GM18951 (cell line): ENCODE measurements around the gene BTK.

ENCODE experiments used
- POLR2A ChIP-seq: IDR thresholded peaks from 4 replicates; pipeline ENCODE4 v1.6.1; 2011; ENCODE audit warnings: mild to moderate bottlenecking; ENCODE audit not compliant: insufficient read length, insufficient read depth; ENCODE audit errors: extremely low read depth
- in situ Hi-C: fragments of 300-500 bp; cut with MboI; formaldehyde crosslinking; loops from one replicate; pipeline ENCODE4 v1.12.0; 2022; ENCODE audit warnings: low sequenced_read_pairs, mixed read lengths, inconsistent platforms; ENCODE audit not compliant: unreplicated experiment

The BTK gene

DNA sequence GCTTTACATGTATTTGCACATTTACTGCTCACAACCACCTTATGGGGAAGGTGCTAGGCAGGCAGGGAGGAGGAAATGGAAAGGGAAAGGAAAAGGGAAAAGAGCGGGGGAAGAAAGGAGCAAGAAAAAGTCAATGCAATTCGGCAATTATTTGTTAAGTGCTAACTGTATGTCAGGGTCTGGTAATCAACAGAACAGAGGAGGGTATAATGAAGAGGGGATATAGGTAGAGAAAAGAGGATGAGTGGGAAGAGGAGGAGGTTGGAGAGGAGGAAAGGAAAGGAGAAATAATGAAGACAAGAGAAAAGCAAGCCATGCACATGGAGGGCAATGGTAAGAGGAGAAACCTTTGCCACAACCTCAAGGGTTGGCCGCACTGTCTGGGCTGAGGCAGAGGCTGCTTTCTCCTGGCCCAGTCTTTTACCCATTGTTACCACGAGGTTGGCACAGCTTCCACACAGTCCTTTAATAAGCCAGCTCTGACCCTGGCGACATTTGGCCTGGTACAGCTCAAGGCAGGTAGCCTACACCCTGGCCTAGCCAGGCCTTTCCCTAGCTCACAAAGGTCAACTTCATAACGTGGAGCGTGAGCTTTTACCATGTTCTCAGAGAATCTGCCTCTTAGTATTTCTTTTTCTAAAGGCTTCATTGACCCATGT lies 836 bp downstream of the BTK start:
- TF ChIP-seq POLR2A = no peak
- in situ Hi-C loops = no loop called here

DNA sequence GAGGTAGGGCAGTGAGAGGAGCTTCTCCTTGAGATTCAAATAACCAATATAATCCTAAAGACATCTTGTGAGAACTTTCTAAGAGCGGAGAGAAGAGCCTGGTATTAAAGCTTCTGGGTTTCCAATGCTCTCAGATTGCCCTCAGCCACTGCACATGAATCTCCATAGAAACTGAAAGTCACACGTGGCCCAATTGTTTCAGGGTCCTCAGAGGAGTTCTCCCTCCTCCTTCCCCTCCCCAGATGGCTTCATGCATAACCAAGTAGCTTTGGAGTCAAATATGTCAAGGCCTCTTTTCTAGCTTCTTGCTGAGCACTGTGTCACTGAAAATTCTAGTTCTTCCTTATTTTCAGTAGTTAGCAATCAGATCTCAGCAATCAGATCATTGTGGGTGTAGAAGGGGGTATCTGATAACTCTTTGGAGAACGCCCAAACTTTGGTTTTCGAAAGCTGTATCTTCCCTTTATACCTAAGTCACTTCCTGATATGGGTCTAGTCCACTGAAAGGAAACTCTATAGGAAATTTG lies 2.2 kb downstream of the BTK start:
- peak; percentile 31 for TF ChIP-seq POLR2A
- in situ Hi-C loops = no loop called here

- in situ Hi-C loops = no loop called here
- TF ChIP-seq POLR2A = no peak
Measured at GRCh38 chrX:101377547-101377946, 8.4 kb downstream of the BTK start.

DNA sequence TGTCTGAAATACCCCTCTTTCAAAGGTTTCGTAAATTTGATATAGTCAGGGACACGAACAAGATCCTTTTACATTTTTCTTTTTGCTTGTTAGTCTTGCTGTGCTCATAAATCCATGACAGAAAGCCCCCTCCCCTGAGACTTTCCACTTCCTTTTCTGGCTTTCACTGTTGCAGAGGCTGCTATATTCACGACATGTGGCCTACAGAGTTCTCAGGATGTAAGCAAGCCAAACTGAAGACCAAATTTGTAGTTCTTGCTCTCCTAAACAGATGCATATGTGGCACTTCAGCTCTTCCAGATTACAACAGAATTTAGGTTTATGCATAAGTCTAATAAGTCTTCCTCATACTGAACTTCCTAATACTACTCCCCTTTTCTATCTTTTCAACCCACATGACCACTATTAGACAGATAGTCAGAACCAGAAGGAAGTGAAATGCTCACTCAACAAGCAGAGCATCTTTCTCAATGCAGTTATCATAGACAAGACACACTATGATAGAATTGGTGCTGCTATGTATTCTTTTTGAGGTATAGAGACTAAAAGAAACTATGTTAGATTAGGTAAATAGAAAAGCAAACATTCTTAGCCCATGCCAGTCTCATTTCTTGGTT lies 15.0 kb downstream of the BTK start:
- in situ Hi-C loops = no loop called here
- TF ChIP-seq POLR2A = no peak

GRCh38 chrX:101369687-101370086 lies 16.3 kb downstream of the BTK start:
- in situ Hi-C loops = no loop called here
- TF ChIP-seq POLR2A = no peak

DNA sequence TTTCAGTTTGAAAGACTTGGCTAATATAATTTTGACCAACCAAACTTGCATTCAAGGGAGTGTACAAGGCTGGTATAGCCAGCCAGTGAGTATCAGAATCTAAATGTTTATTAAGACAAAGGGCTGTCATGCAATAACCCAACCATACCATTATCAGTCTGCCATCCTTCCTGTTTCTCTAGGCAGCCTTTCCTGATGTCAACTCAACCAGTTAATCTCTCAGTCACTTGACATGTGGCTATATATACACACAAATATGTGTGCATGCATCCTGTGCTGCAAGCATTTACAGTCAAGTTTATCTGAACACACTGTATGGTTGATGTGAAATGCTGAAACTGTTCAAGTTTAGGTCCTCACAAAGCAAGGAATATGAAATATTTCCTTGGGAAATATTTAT lies 17.2 kb downstream of the BTK start:
- no peak for TF ChIP-seq POLR2A
- in situ Hi-C loops = no loop called here

GRCh38 chrX:101365301-101365795 lies 20.6 kb downstream of the BTK start:
- TF ChIP-seq POLR2A = no peak
- in situ Hi-C loops = no loop called here

DNA sequence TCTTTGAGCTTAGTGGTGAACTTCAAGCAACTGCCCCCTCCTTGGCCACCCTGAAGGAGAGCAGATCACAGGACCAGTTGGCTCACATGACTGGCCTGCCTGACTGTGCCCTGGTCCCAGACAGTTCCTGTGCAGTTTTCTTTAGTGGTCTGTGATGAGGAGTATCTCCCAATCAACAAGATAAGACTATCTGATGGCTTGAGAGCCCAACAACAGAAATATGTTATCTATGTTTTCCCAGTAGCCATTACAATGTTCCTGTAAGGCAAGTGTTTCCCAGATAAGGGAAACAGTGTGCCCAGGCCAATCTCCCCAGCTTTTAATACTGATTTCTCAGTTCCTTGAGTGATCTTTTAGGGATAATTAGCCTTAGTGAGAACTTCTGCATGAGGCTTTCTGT lies 23.2 kb downstream of the BTK start:
- in situ Hi-C loops = no loop called here
- TF ChIP-seq POLR2A = no peak

DNA sequence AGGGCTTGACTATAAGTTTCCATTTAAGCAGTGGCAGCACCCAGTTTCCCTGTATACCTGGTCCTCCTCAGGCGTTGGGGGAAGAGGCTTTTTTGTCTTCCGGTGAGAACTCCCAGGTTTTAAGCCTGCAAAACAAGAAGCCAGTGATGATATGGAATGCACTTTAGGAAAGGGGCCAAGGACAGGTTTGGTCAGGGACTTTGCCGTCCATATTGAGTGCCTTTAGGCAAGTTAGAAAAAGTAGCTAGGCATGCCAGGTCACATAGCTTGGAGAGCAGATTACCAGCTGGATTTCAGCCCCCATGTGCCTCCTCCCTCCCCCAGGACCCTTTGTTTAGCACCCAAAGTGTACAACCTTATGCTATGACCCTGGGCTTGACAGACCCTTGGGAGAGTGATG lies 23.9 kb downstream of the BTK start:
- TF ChIP-seq POLR2A = no peak
- in situ Hi-C loops = no loop called here

DNA sequence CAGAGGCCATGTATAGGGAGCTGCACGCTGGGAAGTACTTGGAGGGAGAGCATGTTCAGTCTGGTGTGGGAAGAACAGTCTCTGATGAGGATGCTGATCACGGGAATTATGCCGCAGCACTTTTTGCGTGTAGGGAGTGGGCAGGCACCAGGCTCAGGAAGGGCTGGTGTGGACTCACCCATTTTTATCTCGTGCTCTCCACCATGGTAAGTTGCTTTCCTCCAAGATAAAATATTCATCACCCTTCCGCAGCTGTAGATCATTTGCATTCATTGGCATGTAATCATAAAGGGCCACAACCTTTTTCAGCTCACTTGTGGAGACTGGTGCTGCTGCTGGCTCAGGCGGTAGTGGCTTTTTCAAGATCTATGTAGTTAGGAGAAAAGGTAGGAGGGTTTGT lies 25.6 kb downstream of the BTK start:
- in situ Hi-C loops = no loop called here
- no peak for TF ChIP-seq POLR2A

DNA sequence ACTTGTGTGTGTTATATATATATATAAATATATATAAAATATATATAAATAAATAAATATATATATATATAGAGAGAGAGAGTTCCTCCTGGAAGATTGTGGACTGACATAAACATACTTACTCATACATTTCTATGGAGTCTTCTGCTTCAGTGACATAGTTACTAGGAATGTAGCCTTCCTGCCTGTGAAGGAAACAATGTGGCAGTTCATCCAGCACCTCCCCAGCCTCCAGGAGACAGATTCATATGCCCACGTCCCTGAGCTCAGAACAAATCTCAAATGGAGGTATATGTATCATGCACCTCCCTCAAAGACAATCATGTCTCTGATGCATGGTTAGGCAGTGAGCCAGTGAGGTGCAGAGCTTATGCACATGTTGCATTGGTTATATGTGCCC lies 26.0 kb downstream of the BTK start:
- no peak for TF ChIP-seq POLR2A
- in situ Hi-C loops = no loop called here

DNA sequence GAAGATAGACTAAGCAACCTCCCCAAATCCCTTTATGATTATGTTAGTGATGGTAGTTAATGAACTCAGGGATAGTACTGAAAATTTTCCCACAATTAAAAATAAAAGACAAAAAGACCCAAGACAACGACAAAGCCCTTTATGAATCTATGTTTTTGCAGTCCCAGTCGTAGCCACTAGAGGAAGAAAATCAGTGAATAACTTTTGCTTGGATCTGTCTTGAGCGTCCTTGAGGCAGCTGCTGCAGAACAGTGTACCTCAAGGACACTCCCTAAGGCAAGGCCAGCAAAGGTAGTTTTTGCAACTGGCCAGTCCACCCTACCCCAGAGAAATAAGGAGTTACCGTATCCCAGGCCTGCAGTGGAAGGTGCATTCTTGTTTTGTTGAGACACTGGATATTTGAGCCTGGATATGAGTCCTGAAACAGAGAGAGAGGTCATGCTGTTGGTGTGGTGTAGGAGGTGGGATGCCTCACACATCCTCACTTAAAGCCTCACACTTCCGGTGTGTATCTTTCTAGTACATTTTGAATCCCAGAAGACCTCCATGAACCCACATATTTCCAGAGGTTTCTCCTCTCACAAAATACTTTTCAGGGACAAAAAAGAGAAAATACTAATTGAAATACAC lies 28.7 kb downstream of the BTK start:
- no peak for TF ChIP-seq POLR2A
- in situ Hi-C loops = no loop called here

DNA sequence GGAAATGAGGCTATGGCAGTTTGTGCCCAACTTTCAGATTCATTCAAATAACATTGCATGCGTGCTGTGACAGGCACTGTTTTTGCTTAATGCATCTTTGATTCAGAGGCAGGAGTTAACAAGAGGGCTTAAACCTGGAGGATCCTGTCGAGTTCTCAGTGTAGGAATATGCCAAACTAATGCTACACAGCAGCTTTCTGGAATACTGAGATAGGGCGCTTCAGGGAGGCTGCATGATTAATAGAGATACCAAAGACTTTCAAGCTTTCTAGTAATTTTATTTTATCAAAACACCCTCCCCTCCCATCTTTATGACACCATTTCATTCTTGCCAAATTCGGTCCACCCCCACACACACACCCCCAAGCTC lies 36.8 kb downstream of the BTK start:
- TF ChIP-seq POLR2A = no peak
- in situ Hi-C loops = no loop called here
